Natural killer cell (primary cell): ENCODE results near the gene CEP131. TPM values are rescaled to one million over a fixed set of nuclear protein-coding genes. Genes with fewer than 3 reads are reported as not detected.

Source experiments
- ATAC-seq, 3 donors: fragments of 150-1000 bp in 2 of 3; fragments of 200-7000 bp in 1 of 3; cut with Tn5 transposase; 1 replicate in 1 of 3; 2 replicates in 2 of 3; pipeline ENCODE4 v1.10.0; 2021; ENCODE audit warnings: mild to moderate bottlenecking in 2 of 3, moderate library complexity in 2 of 3
- DNase-seq, 2 donors: peaks; one replicate each; pipeline versions ENCODE4 v3.0.0 to v3.0.0-alpha.2; 2013 to 2021; ENCODE audit warnings: mixed read lengths in 1 of 2
- H3K27ac ChIP-seq: one replicate; pipeline ENCODE4 v1.5.1; 2013; ENCODE audit warnings: mild to moderate bottlenecking, low read length
- H3K27me3 ChIP-seq: one replicate; pipeline ENCODE4 v1.6.1; 2013; ENCODE audit warnings: low read length; ENCODE audit not compliant: control insufficient read depth, insufficient read depth
- H3K36me3 ChIP-seq: one replicate; pipeline ENCODE4 v1.6.1; 2013; ENCODE audit warnings: low read length; ENCODE audit not compliant: control insufficient read depth, insufficient read depth
- H3K4me1 ChIP-seq: one replicate; pipeline ENCODE4 v1.6.1; 2013; ENCODE audit warnings: low read length; ENCODE audit not compliant: control insufficient read depth, insufficient read depth
- H3K4me3 ChIP-seq: one replicate; pipeline ENCODE4 v1.5.1; 2013; ENCODE audit warnings: low read length
- H3K9me3 ChIP-seq: one replicate; pipeline ENCODE4 v1.6.1; 2013; ENCODE audit warnings: low read length; ENCODE audit not compliant: control insufficient read depth, insufficient read depth
- H3K27ac Mint-ChIP-seq, 2 donors: one replicate each; pipeline ENCODE4 v1.8.0; 2022; ENCODE audit warnings: mild to moderate bottlenecking in 2 of 2, mixed read lengths in 2 of 2, moderate library complexity in 1 of 2
- H3K27me3 Mint-ChIP-seq, 2 donors: one replicate each; pipeline ENCODE4 v1.8.0; 2022; ENCODE audit warnings: low read depth in 2 of 2, mixed read lengths in 2 of 2
- H3K36me3 Mint-ChIP-seq: one replicate; pipeline ENCODE4 v1.8.0; 2022; ENCODE audit warnings: mixed read lengths
- H3K4me1 Mint-ChIP-seq, 2 donors: one replicate each; pipeline ENCODE4 v1.8.0; 2022; ENCODE audit warnings: mixed read lengths in 2 of 2
- H3K4me3 Mint-ChIP-seq: one replicate; pipeline ENCODE4 v1.8.0; 2022; ENCODE audit warnings: mild to moderate bottlenecking, moderate library complexity, mixed read lengths
- H3K9me3 Mint-ChIP-seq, 2 donors: one replicate each; pipeline ENCODE4 v1.8.0; 2022; ENCODE audit warnings: mixed read lengths in 2 of 2
- CTCF ChIP-seq: fragments of 200-600 bp; IDR thresholded peaks from one replicate; pipeline ENCODE4 v1.8.0; 2022; ENCODE audit warnings: antibody characterized with exemption
- WGBS: methylation state at CpG from one replicate; pipeline ENCODE4 v1.1.7; 2013; ENCODE audit warnings: missing lambda C conversion rate; ENCODE audit not compliant: insufficient coverage; 5-methylcytosine and 5-hydroxymethylcytosine counted together
- intact Hi-C: fragments of 100-400 bp; cut with micrococcal nuclease; formaldehyde crosslinking; loops from one replicate; pipeline ENCODE4 v1.14.2; 2022
- total RNA-seq, 4 donors: library from RNA; stranded (reverse); fragments of 120-200 nt in 1 of 4; gene quantifications; one replicate each; pipeline versions ENCODE4 v1.2.3 to v1.2.4, GENCODE V29; 2013 to 2022

The CEP131 gene
- total RNA-seq, 3 donors from 2014 or later (not counting 1 experiment from before 2014, with no cell fraction given): 9.9 to 11.4 (median 10.0) TPM

- Mint-ChIP-seq H3K27ac (no peak overlapping the region), H3K9me3 (no peaks in the 10 kb centered on the region), H3K36me3 (no peaks in the 10 kb centered on the region), H3K4me3 (no peak overlapping the region), H3K27me3 (no peaks in the 10 kb centered on the region), H3K4me1 (peaks cover 0 to 12% of the 10 kb centered on the region in 2 donors)
- Histone ChIP-seq H3K4me3 (no peak overlapping the region), H3K27ac (no peak overlapping the region), H3K4me1 (peaks cover 6% of the 10 kb centered on the region), H3K27me3 (no peaks in the 10 kb centered on the region), H3K36me3 (no peaks in the 10 kb centered on the region), H3K9me3 (no peaks in the 10 kb centered on the region)
- WGBS: 78% methylated on average over 10 of the region's 11 CpGs
- DNase-seq (no peak), ATAC-seq (no peak)
- no peak for TF ChIP-seq CTCF
- intact Hi-C loops: loop anchor here (5.0 kb wide), 1 partner anchor 339 kb away; no protein-coding TSS in a partner anchor
Measured at GRCh38 chr17:81143200-81143527, 79.6 kb downstream of the CEP131 start.

- no peak overlapping the region for H3K27ac ChIP-seq
- H3K4me1 ChIP-seq: peaks cover 6% of the 10 kb centered on the region
- H3K9me3 Mint-ChIP-seq: no peaks in the 10 kb centered on the region
- H3K4me1 Mint-ChIP-seq: peaks cover 0 to 14% of the 10 kb centered on the region in 2 donors
- H3K27me3 ChIP-seq: no peaks in the 10 kb centered on the region
- WGBS: 55% methylated on average over 24 of the region's 25 CpGs
- no peaks in the 10 kb centered on the region for H3K27me3 Mint-ChIP-seq
- intact Hi-C loops: loop anchor here (1.0 to 5.0 kb wide), 2 partner anchors 99 to 340 kb away; no protein-coding TSS in a partner anchor
- H3K4me3 ChIP-seq: no peak overlapping the region
- no peak overlapping the region for H3K27ac Mint-ChIP-seq
- ATAC-seq (peak; percentile 74 to 93 (median 87)), DNase-seq (peak; percentile 60 to 77)
- TF ChIP-seq CTCF: peak; percentile 50
- no peak overlapping the region for H3K4me3 Mint-ChIP-seq
- H3K36me3 Mint-ChIP-seq: no peaks in the 10 kb centered on the region
- H3K9me3 ChIP-seq: no peaks in the 10 kb centered on the region
- no peaks in the 10 kb centered on the region for H3K36me3 ChIP-seq
Measured at GRCh38 chr17:81142301-81143199, 80.2 kb downstream of the CEP131 start.

- TF ChIP-seq CTCF: no peak
- ATAC-seq (no peak), DNase-seq (no peak)
- no peaks in the 10 kb centered on the region for H3K36me3 Mint-ChIP-seq
- H3K27me3 Mint-ChIP-seq: no peaks in the 10 kb centered on the region
- H3K27ac Mint-ChIP-seq: no peak overlapping the region
- peaks cover 0 to 14% of the 10 kb centered on the region in 2 donors for H3K4me1 Mint-ChIP-seq
- H3K4me3 Mint-ChIP-seq: no peak overlapping the region
- intact Hi-C loops: loop anchor here (5.0 kb wide), 1 partner anchor 342 kb away; no protein-coding TSS in a partner anchor
- H3K4me3 ChIP-seq: no peak overlapping the region
- H3K27me3 ChIP-seq: no peaks in the 10 kb centered on the region
- H3K4me1 ChIP-seq: peaks cover 6% of the 10 kb centered on the region
- H3K9me3 ChIP-seq: no peaks in the 10 kb centered on the region
- WGBS: 94% methylated on average over 37 of the region's 37 CpGs
- H3K9me3 Mint-ChIP-seq: no peaks in the 10 kb centered on the region
- H3K36me3 ChIP-seq: no peaks in the 10 kb centered on the region
- H3K27ac ChIP-seq: no peak overlapping the region
Measured at GRCh38 chr17:81140695-81141094, 82.1 kb downstream of the CEP131 start.
